ENCODE measurements around the gene CLCN5. TPM values are rescaled to one million over a fixed set of nuclear protein-coding genes. Genes with fewer than 3 reads are reported as not detected.

Gene CLCN5
- total and polyA plus RNA-seq, 11 donors, result 0.65 to 6.0 (median 2.5) TPM

DNA sequence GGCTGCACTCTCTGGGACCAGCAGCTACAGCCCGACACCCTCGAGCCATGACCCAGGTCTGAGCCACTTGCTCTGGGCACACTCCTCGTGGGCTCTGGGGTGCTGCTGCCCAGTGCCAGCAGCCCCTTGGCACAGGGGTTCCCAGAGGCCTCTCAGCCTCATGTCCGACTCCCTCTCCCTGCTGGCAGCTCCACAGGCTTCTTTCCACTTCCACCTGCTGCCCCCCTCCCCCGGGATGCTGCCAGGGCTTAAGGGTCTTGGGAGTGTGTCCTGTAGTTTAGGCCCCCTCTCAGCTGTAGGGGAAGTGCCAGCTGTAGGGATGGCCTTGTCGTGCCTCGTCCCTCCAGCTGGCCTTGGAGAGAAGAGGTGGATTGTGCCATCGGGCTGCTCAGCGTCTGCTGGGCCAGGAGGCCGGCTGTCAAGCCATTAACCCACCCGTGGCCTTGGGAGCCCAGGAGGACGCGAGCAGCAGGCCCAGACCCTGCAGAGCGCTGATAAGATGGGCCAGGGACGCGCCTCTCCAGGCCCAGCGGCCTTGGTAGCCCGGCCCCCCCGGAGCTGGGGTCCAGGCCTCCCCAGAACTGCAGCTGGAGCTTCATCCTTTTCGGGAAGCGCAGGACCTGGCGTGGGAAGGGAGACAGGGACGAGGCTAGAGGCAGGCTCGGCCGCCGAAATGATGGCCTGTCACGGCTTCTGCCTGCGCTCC is 44.1 kb upstream of the CLCN5 start:
- H3K27ac ChIP-seq, result peak overlapping the region; percentile 65 to 89 (median 80)
- H3K4me1 ChIP-seq, result peaks cover 0 to 8% (median 0%) of the 10 kb centered on the region in 12 donors
- H3K36me3 ChIP-seq, result no peaks in the 10 kb centered on the region
- peak overlapping the region; percentile 26 to 85 (median 64) for H3K4me3 ChIP-seq
- 22 to 55% (median 33%) methylated on average over 12 to 28 of the region's 28 CpGs for WGBS, 4 donors
- TF ChIP-seq CTCF (IDR thresholded peaks at IDR 0.05), result no peak
- TF ChIP-seq POLR2A (IDR thresholded peaks at IDR 0.05), result no peak
- ATAC-seq (peak in 3 of 4 donors; percentile 13 to 35 (median 28)), DNase-seq (no peak)
- intact Hi-C loops (cut with DNase I), result loop anchor here in 1 of 10 donors (5.0 kb wide), 1 partner anchor 36 kb away; no protein-coding TSS in a partner anchor
- peaks cover 0 to 5% (median 0%) of the 10 kb centered on the region in 9 donors for H3K27me3 ChIP-seq
- no peaks in the 10 kb centered on the region for H3K9me3 ChIP-seq

- Histone ChIP-seq H3K27me3 (peaks cover 0 to 5% (median 0%) of the 10 kb centered on the region in 9 donors), H3K36me3 (no peaks in the 10 kb centered on the region), H3K4me1 (peaks cover 0 to 8% (median 0%) of the 10 kb centered on the region in 12 donors), H3K27ac (peak within 1 kb of the TSS; percentile 65 to 89 (median 80)), H3K9me3 (no peaks in the 10 kb centered on the region), H3K4me3 (peak within 1 kb of the TSS; percentile 26 to 85 (median 64))
- DNase-seq (peak; percentile 74 to 85 (median 80)), ATAC-seq (peak; percentile 88 to 94 (median 93))
- 1 to 49% (median 18%) methylated on average over 51 to 60 of the region's 60 CpGs for WGBS, 4 donors
- intact Hi-C loops (cut with DNase I), result loop anchor here in 1 of 10 donors (5.0 kb wide), 1 partner anchor 37 kb away; no protein-coding TSS in a partner anchor
- TF ChIP-seq CTCF (IDR thresholded peaks at IDR 0.05), result peak; percentile 27 to 69 (median 48)
- TF ChIP-seq POLR2A (IDR thresholded peaks at IDR 0.05), result peak in 1 of 2 donors; percentile 51
These were observed 43.4 kb upstream of the CLCN5 start, which contains the start of gene USP27X for GRCh38 chrX:49878834-49879655. USP27X (plus strand) TSS chrX:49879484; CDS start chrX:49880308, 824 bp downstream.

DNA sequence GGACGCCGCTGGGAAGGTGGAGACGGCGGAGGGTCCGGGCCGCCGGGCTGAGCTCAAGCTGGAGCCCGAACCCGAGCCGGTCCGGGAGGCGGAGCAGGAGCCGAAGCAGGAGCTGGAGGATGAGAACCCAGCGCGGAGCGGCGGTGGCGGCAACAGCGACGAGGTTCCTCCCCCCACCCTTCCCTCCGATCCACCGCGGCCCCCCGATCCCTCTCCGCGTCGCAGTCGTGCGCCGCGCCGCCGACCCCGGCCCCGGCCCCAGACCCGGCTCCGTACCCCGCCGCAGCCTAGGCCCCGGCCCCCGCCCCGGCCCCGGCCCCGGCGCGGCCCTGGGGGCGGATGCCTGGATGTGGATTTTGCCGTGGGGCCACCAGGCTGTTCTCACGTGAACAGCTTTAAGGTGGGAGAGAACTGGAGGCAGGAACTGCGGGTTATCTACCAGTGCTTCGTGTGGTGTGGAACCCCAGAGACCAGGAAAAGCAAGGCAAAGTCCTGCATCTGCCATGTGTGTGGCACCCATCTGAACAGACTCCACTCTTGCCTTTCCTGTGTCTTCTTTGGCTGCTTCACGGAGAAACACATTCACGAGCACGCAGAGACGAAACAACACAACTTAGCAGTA is 42.6 kb upstream of the CLCN5 start:
- intact Hi-C loops (cut with DNase I), result loop anchor here in 1 of 10 donors (5.0 kb wide), 2 partner anchors 37 to 43 kb away; partner anchors contain the start of gene CLCN5
- TF ChIP-seq POLR2A (IDR thresholded peaks at IDR 0.05) (no peak), CTCF (IDR thresholded peaks at IDR 0.05) (no peak)
- ATAC-seq, result peak in 2 of 4 donors; percentile 5 to 23

More for the DNA sequence above, 42.6 kb upstream of the CLCN5 start:
- Histone ChIP-seq H3K4me1 (peaks cover 0 to 8% (median 0%) of the 10 kb centered on the region in 12 donors), H3K27me3 (peaks cover 0 to 5% (median 0%) of the 10 kb centered on the region in 9 donors), H3K36me3 (no peaks in the 10 kb centered on the region), H3K27ac (peak overlapping the region; percentile 32 to 89 (median 80)), H3K9me3 (no peaks in the 10 kb centered on the region), H3K4me3 (peak overlapping the region; percentile 26 to 85 (median 64))
- 5 to 51% (median 25%) methylated on average over 22 to 49 of the region's 55 CpGs for WGBS, 4 donors
- no peak for DNase-seq

All from heart left ventricle (tissue), 16 donors.